H9 (cell line): ENCODE results near the gene ANTKMT. TPM values are rescaled to one million over a fixed set of nuclear protein-coding genes. Genes with fewer than 3 reads are reported as not detected.

ENCODE experiments used
- DNase-seq: peaks from one replicate; pipeline ENCODE4 v3.0.0-alpha.2; 2017
- H2AFZ ChIP-seq: one replicate; pipeline ENCODE4 v1.6.1; 2013; ENCODE audit warnings: mild to moderate bottlenecking, low read length, control low read depth, moderate library complexity
- H2AK5ac ChIP-seq: 2 replicates; pipeline ENCODE4 v1.6.1; 2013; ENCODE audit warnings: low read length, control low read depth, mixed read lengths; ENCODE audit not compliant: insufficient read length
- H2BK120ac ChIP-seq: one replicate; pipeline ENCODE4 v1.6.1; 2013; ENCODE audit warnings: low read depth, mild to moderate bottlenecking, low read length, control low read depth, inconsistent platforms; ENCODE audit not compliant: poor library complexity, severe bottlenecking
- H2BK12ac ChIP-seq: 2 replicates; pipeline ENCODE4 v1.6.1; 2013; ENCODE audit warnings: low read length, control low read depth, mixed read lengths, low read depth; ENCODE audit not compliant: insufficient read length
- H2BK15ac ChIP-seq: 2 replicates; pipeline ENCODE4 v1.6.1; 2013; ENCODE audit warnings: low read depth, low read length, control low read depth
- H2BK20ac ChIP-seq: one replicate; pipeline ENCODE4 v1.6.1; 2013; ENCODE audit warnings: low read depth, mild to moderate bottlenecking, low read length, control low read depth, inconsistent platforms; ENCODE audit not compliant: poor library complexity, severe bottlenecking
- H2BK5ac ChIP-seq: 2 replicates; pipeline ENCODE4 v1.6.1; 2013; ENCODE audit warnings: low read length, control low read depth, mixed read lengths; ENCODE audit not compliant: insufficient read length
- H3K14ac ChIP-seq: 2 replicates; pipeline ENCODE4 v1.6.1; 2013; ENCODE audit warnings: low read length, control low read depth; ENCODE audit not compliant: insufficient read depth
- H3K18ac ChIP-seq: 2 replicates; pipeline ENCODE4 v1.6.1; 2013; ENCODE audit warnings: low read depth, mild to moderate bottlenecking, mixed read lengths, low read length, control low read depth; ENCODE audit not compliant: insufficient read length
- H3K23ac ChIP-seq: 2 replicates; pipeline ENCODE4 v1.6.1; 2013; ENCODE audit warnings: low read length, control low read depth, mixed read lengths, low read depth; ENCODE audit not compliant: insufficient read length
- H3K23me2 ChIP-seq: 2 replicates; pipeline ENCODE4 v1.6.1; 2013; ENCODE audit warnings: low read depth, mild to moderate bottlenecking, mixed read lengths, low read length, control low read depth; ENCODE audit not compliant: insufficient read length, poor library complexity, severe bottlenecking
- H3K27ac ChIP-seq: 2 replicates; pipeline ENCODE4 v1.5.1; 2013; ENCODE audit warnings: low read length, control low read depth, mixed read lengths, low read depth; ENCODE audit not compliant: insufficient read length
- H3K27me3 ChIP-seq: 2 replicates; pipeline ENCODE4 v1.6.1; 2013; ENCODE audit warnings: low read length, control low read depth, inconsistent platforms; ENCODE audit not compliant: insufficient read depth
- H3K4ac ChIP-seq: 2 replicates; pipeline ENCODE4 v1.6.1; 2013; ENCODE audit warnings: low read depth, mild to moderate bottlenecking, control low read depth, inconsistent platforms, low read length, moderate library complexity
- H3K4me1 ChIP-seq: 2 replicates; pipeline ENCODE4 v1.6.1; 2013; ENCODE audit warnings: low read length, control low read depth, inconsistent platforms; ENCODE audit not compliant: insufficient read depth
- H3K4me2 ChIP-seq: 2 replicates; pipeline ENCODE4 v1.6.1; 2013; ENCODE audit warnings: low read length, control low read depth, mixed read lengths; ENCODE audit not compliant: insufficient read length, insufficient read depth
- H3K56ac ChIP-seq: 2 replicates; pipeline ENCODE4 v1.6.1; 2013; ENCODE audit warnings: low read depth, mild to moderate bottlenecking, mixed read lengths, low read length, control low read depth; ENCODE audit not compliant: insufficient read length
- H3K79me1 ChIP-seq: 2 replicates; pipeline ENCODE4 v1.6.1; 2013; ENCODE audit warnings: low read depth, mild to moderate bottlenecking, moderate library complexity, low read length, control low read depth, inconsistent platforms; ENCODE audit not compliant: insufficient read depth, poor library complexity, severe bottlenecking
- H3K79me2 ChIP-seq: 2 replicates; pipeline ENCODE4 v1.6.1; 2013; ENCODE audit warnings: low read length, control low read depth, inconsistent platforms; ENCODE audit not compliant: insufficient read depth
- H3K9ac ChIP-seq: 2 replicates; pipeline ENCODE4 v1.6.1; 2013; ENCODE audit warnings: low read length, control low read depth, mixed read lengths; ENCODE audit not compliant: insufficient read length; ENCODE audit errors: extremely low read depth
- H3K9me3 ChIP-seq: one replicate; pipeline ENCODE4 v1.6.1; 2013; ENCODE audit warnings: low read depth, low read length, inconsistent platforms; ENCODE audit not compliant: control insufficient read depth
- H3T11ph ChIP-seq: one replicate; pipeline ENCODE4 v1.6.1; 2013; ENCODE audit warnings: mild to moderate bottlenecking, low read length, control low read depth, inconsistent platforms
- H4K20me1 ChIP-seq: one replicate; pipeline ENCODE4 v1.6.1; 2013; ENCODE audit not compliant: control insufficient read depth, insufficient read length, insufficient read depth
- H4K5ac ChIP-seq: 2 replicates; pipeline ENCODE4 v1.6.1; 2013; ENCODE audit warnings: low read depth, mild to moderate bottlenecking, mixed read lengths, low read length, control low read depth; ENCODE audit not compliant: insufficient read length
- H4K8ac ChIP-seq: replicated peaks from 2 replicates; pipeline ENCODE4 v1.6.1; 2013; ENCODE audit warnings: low read length, control low read depth, mixed read lengths, low read depth; ENCODE audit not compliant: insufficient read length
- H4K91ac ChIP-seq: 2 replicates; pipeline ENCODE4 v1.6.1; 2013; ENCODE audit warnings: low read depth, mild to moderate bottlenecking, moderate library complexity, mixed read lengths, low read length, control low read depth; ENCODE audit not compliant: insufficient read length
- H3K27ac Mint-ChIP-seq, 3 experiments: 2 replicates in 2 of 3; 3 replicates in 1 of 3; pipeline ENCODE4 v1.8.0; 2020 to 2021; ENCODE audit warnings: mixed read lengths in 3 of 3, mild to moderate bottlenecking in 1 of 3, moderate library complexity in 1 of 3
- H3K27me3 Mint-ChIP-seq: 2 replicates; pipeline ENCODE4 v1.8.0; 2021; ENCODE audit warnings: low read depth, mild to moderate bottlenecking, moderate library complexity, mixed read lengths
- H3K36me3 Mint-ChIP-seq, 3 experiments: 2 replicates in 2 of 3; 3 replicates in 1 of 3; pipeline ENCODE4 v1.8.0; 2020 to 2021; ENCODE audit warnings: low read depth in 3 of 3, mixed read lengths in 3 of 3; ENCODE audit not compliant: insufficient read depth in 1 of 3
- H3K4me1 Mint-ChIP-seq, 2 experiments: 2 replicates each; pipeline ENCODE4 v1.8.0; 2020; ENCODE audit warnings: mixed read lengths in 2 of 2
- H3K4me3 Mint-ChIP-seq, 2 experiments: 2 replicates in 1 of 2; 3 replicates in 1 of 2; pipeline ENCODE4 v1.8.0; 2020 to 2021; ENCODE audit warnings: mild to moderate bottlenecking in 2 of 2, mixed read lengths in 2 of 2, moderate library complexity in 1 of 2
- H3K9me3 Mint-ChIP-seq, 2 experiments: 2 replicates in 1 of 2; 3 replicates in 1 of 2; pipeline ENCODE4 v1.8.0; 2020; ENCODE audit warnings: mild to moderate bottlenecking in 2 of 2, mixed read lengths in 2 of 2, moderate library complexity in 1 of 2
- WGBS: extraction: QIAGEN DNeasy Blood & Tissue Kit; methylation state at CpG from one replicate; pipeline ENCODE4 v1.1.7; 2013; ENCODE audit warnings: missing lambda C conversion rate, low lambda C conversion rate, mixed read lengths; ENCODE audit not compliant: insufficient read length; ENCODE audit errors: extremely low coverage; 5-methylcytosine and 5-hydroxymethylcytosine counted together
- total RNA-seq: library from RNA; stranded (reverse); gene quantifications from 2 replicates; pipeline ENCODE4 v1.2.1, GENCODE V29; 2021
- TF ChIP-seq, protein P1 (sequence below): fragments of 200-600 bp; sonication (generic); conservative IDR thresholded peaks from 3 replicates; pipeline ENCODE4 v1.8.0; 2021; ENCODE audit warnings: antibody characterized with exemption, mild to moderate bottlenecking

The ANTKMT gene
- total RNA-seq, 1 experiment from 2014 or later: 31.5 TPM

GRCh38 chr16:765488-765865, 44.5 kb downstream of the ANTKMT start:
- Histone ChIP-seq H3K27me3 (no peaks in the 10 kb centered on the region), H4K8ac (no peak overlapping the region), H3K23me2 (no peaks in the 10 kb centered on the region), H2BK12ac (no peak overlapping the region), H2BK5ac (no peak overlapping the region), H4K20me1 (no peaks in the 10 kb centered on the region), H3K9ac (no peak overlapping the region), H2AFZ (no peak overlapping the region), H3K56ac (no peak overlapping the region), H2BK15ac (no peak overlapping the region), H3T11ph (no peak overlapping the region), H2AK5ac (no peak overlapping the region), H3K9me3 (no peaks in the 10 kb centered on the region), H3K23ac (no peak overlapping the region), H2BK120ac (no peak overlapping the region), H3K18ac (no peak overlapping the region), H4K91ac (no peak overlapping the region), H3K4me2 (no peak overlapping the region), H3K4ac (no peak overlapping the region), H3K79me1 (no peaks in the 10 kb centered on the region), H3K79me2 (no peaks in the 10 kb centered on the region), H4K5ac (no peak overlapping the region), H3K14ac (no peak overlapping the region), H3K27ac (no peak overlapping the region), H2BK20ac (no peak overlapping the region), H3K4me1 (no peaks in the 10 kb centered on the region)
- Mint-ChIP-seq H3K9me3 (no peaks in the 10 kb centered on the region), H3K4me1 (peaks cover 0 to 5% of the 10 kb centered on the region in 2 experiments; a peak in 1 of 4 replicates), H3K27ac (peak overlapping the region in 1 of 3 experiments; percentile 48; a peak in 1 of 7 replicates), H3K4me3 (no peak overlapping the region), H3K27me3 (peaks cover 3% of the 10 kb centered on the region), H3K36me3 (no peaks in the 10 kb centered on the region)
- TF ChIP-seq, protein P1, sequence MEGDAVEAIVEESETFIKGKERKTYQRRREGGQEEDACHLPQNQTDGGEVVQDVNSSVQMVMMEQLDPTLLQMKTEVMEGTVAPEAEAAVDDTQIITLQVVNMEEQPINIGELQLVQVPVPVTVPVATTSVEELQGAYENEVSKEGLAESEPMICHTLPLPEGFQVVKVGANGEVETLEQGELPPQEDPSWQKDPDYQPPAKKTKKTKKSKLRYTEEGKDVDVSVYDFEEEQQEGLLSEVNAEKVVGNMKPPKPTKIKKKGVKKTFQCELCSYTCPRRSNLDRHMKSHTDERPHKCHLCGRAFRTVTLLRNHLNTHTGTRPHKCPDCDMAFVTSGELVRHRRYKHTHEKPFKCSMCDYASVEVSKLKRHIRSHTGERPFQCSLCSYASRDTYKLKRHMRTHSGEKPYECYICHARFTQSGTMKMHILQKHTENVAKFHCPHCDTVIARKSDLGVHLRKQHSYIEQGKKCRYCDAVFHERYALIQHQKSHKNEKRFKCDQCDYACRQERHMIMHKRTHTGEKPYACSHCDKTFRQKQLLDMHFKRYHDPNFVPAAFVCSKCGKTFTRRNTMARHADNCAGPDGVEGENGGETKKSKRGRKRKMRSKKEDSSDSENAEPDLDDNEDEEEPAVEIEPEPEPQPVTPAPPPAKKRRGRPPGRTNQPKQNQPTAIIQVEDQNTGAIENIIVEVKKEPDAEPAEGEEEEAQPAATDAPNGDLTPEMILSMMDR: no peak
- no peak for DNase-seq
- WGBS: no CpG with 5 or more reads among the region's 29 CpGs
